Measurements from ENCODE around the gene ADRA2C. TPM values are rescaled to one million over a fixed set of nuclear protein-coding genes. Genes with fewer than 3 reads are reported as not detected.

The ADRA2C gene
- polyA plus RNA-seq, 1 experiment = not detected

GRCh38 chr4:3723232-3723642, 42.9 kb upstream of the ADRA2C start:
- CTCF ChIA-PET = no interaction called here
- H3K4me3 ChIP-seq (ENCODE audit: low read depth, low read length) = no peak overlapping the region
- H3K9me3 ChIP-seq (ENCODE audit: control insufficient read depth, insufficient read depth, low read length) = peaks cover under 1% of the 10 kb centered on the region; the same call in 1 of the 2 replicates
- TF ChIP-seq CTCF (IDR thresholded peaks at IDR 0.05; ENCODE audit: low read depth, low read length) = no peak
- no peak for DNase-seq (ENCODE audit: low read depth, low spot score)
- H3K27ac ChIP-seq (ENCODE audit: low read depth, low read length) = no peak overlapping the region
- peaks cover 25% of the 10 kb centered on the region for H3K27me3 ChIP-seq (ENCODE audit: control insufficient read depth, insufficient read depth, low read length)
- POLR2A ChIA-PET = no interaction called here

- ChIA-PET POLR2A (no interaction called here), CTCF (no interaction called here)
- no peak for DNase-seq (ENCODE audit: low read depth, low spot score)
- H3K27me3 ChIP-seq (ENCODE audit: control insufficient read depth, insufficient read depth, low read length) = peaks cover 29% of the 10 kb centered on the region
- H3K27ac ChIP-seq (ENCODE audit: low read depth, low read length) = no peak overlapping the region
- H3K4me3 ChIP-seq (ENCODE audit: low read depth, low read length) = no peak overlapping the region
- no peak for TF ChIP-seq CTCF (IDR thresholded peaks at IDR 0.05; ENCODE audit: low read depth, low read length)
- no peaks in the 10 kb centered on the region; the same call in 1 of the 2 replicates for H3K9me3 ChIP-seq (ENCODE audit: control insufficient read depth, insufficient read depth, low read length)
Measured at GRCh38 chr4:3724319-3725231, 41.6 kb upstream of the ADRA2C start.

GRCh38 chr4:3725936-3726870, 40.0 kb upstream of the ADRA2C start:
- ChIA-PET CTCF (no interaction called here), POLR2A (no interaction called here)
- Histone ChIP-seq H3K9me3 (ENCODE audit: control insufficient read depth, insufficient read depth, low read length) (no peaks in the 10 kb centered on the region; the same call in 1 of the 2 replicates), H3K27ac (ENCODE audit: low read depth, low read length) (no peak overlapping the region), H3K4me3 (ENCODE audit: low read depth, low read length) (no peak overlapping the region), H3K27me3 (ENCODE audit: control insufficient read depth, insufficient read depth, low read length) (peaks cover 18% of the 10 kb centered on the region)
- no peak for TF ChIP-seq CTCF (IDR thresholded peaks at IDR 0.05; ENCODE audit: low read depth, low read length)
- no peak for DNase-seq (ENCODE audit: low read depth, low spot score)

GRCh38 chr4:3727847-3728469, 38.2 kb upstream of the ADRA2C start:
- no peak for DNase-seq (ENCODE audit: low read depth, low spot score)
- Histone ChIP-seq H3K9me3 (ENCODE audit: control insufficient read depth, insufficient read depth, low read length) (no peaks in the 10 kb centered on the region; the same call in 1 of the 2 replicates), H3K27ac (ENCODE audit: low read depth, low read length) (no peak overlapping the region), H3K4me3 (ENCODE audit: low read depth, low read length) (no peak overlapping the region), H3K27me3 (ENCODE audit: control insufficient read depth, insufficient read depth, low read length) (peaks cover 21% of the 10 kb centered on the region)
- no peak for TF ChIP-seq CTCF (IDR thresholded peaks at IDR 0.05; ENCODE audit: low read depth, low read length)
- POLR2A ChIA-PET = no interaction called here
- CTCF ChIA-PET = no interaction called here

All from AG04450 (cell line).